ENCODE data around the gene CEP131. TPM values are rescaled to one million over a fixed set of nuclear protein-coding genes. Genes with fewer than 3 reads are reported as not detected.
A peak's percentile ranks its signal among the peaks of the same experiment; 100 is the strongest.

The CEP131 gene
- total RNA-seq, 1 donor from 2014 or later = 16.3 TPM

DNA sequence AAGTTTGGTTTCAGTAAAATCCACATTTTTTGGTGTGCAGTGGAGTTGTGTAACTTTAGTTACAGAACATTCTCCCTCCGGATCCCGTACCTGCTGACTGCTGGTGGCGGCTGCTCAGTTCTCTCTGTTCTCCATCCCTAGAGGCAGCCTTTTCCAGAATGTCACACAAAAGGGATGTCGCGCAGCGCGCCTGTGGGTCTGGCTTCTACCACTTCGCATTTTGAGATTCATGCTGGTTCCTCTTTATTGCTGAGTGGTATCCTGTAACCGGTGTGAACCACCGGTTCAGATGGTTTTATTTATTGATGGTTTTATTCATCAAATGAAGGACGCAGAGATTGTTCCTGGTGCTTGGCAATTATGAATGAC lies 981 bp upstream of the CEP131 start:
- DNase-seq (ENCODE audit: low read depth, low spot score) = no peak

- DNase-seq (ENCODE audit: low read depth, low spot score) = no peak
Measured at GRCh38 chr17:81222620-81222905, 202 bp downstream of the CEP131 start.

DNA sequence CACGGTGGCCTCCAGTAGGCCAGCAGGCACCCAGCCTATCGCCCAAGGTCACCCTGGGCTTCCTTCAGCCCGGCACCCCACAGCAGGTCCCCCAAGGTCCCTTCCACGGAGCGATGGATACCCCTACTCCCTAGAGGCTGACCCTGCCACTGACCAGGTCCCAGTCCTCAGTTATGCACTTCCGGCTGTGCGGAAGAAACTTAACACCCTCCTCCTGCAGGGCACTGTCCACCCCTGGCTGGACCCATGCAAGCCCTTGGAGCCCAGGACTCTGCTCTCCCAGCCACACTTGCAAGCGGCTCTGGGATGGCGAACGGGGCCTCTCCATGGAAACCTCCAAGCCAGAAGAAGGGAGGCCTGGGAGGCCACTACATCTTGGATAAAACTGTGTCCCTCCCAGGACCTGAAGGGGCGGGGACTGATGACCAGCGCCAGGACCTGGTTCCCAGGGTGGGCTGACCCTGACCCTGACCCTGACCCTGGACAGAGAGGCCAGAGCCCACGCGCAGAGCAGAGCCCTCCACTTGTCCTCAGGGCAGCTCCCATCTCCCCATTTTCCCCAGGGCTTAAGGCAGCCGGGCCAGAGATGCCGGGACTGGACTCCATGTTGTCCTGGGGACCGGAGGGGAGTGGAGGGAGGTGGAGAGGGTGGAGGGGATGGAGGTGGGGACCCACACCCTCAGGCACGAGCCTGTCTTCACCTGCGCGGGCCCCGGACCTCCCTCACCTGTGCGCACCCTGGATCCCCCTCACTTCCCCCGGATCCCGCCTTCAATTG lies 734 bp downstream of the CEP131 start:
- no peak for DNase-seq (ENCODE audit: low read depth, low spot score)

DNA sequence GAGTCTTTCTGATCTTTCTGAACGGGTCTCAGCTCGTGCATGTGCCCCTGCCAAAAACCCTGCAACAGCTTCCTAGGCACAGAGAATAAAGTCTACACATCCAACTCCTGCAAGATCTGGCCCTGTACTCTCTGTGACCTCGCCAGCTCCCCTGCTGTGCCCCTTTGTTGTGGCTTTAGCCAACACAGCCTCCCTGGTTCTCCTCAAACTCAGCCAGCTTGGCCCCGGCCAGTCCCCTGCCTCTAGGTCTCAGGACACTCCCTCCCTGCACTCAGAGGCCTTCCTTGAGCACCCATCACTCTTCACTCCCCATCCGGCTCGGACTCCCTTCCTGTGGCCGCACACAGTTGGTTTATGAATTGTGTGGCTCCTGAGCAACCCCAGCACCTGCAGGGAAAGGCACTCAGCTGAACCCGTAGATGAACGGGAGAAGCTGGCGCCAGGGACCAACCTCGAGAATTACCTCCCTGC lies 1.4 kb downstream of the CEP131 start:
- no peak for DNase-seq (ENCODE audit: low read depth, low spot score)

GRCh38 chr17:81219476-81220180 lies 3.1 kb downstream of the CEP131 start:
- no peak for DNase-seq (ENCODE audit: low read depth, low spot score)

DNA sequence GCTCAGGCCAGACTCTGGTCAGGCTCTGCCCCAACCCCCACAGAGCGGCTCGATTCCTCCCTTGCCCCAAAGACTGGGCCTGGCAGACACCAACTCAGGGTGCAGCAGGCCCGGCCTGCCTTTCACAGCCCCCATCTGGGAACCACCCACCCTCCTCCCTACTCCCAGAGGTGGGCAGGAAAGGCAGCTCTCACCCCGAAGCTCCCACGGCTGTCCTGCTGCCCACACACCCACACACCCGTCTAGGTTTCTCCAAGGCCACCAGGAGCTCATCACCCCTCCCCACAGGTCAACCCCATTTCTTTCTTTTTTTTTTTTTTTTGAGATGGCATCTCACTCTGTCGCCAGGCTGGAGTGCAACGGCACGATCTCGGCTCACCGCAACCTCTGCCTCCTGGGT lies 3.8 kb downstream of the CEP131 start:
- no peak for DNase-seq (ENCODE audit: low read depth, low spot score)

GRCh38 chr17:81218459-81218858 lies 4.3 kb downstream of the CEP131 start:
- no peak for DNase-seq (ENCODE audit: low read depth, low spot score)

DNA sequence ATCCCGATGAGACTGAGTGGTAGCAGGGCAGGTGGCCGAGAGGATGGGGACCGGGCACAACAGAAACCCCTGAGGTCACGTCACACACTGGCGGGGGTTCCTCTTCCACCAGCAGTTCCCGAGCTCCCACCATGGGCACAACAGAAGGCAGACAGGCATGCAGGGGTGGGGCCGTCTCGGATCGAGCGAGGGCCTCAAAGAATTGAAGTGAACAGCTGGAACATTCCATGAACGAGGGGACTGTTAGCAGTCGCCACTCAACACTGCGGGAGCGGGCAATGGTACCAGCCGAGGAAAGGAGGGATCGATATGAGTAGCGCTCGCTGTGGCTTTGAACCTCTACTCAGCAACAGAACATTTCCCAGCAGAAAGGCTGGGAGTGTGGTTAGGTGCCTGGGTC lies 5.3 kb downstream of the CEP131 start:
- DNase-seq (ENCODE audit: low read depth, low spot score) = no peak

DNA sequence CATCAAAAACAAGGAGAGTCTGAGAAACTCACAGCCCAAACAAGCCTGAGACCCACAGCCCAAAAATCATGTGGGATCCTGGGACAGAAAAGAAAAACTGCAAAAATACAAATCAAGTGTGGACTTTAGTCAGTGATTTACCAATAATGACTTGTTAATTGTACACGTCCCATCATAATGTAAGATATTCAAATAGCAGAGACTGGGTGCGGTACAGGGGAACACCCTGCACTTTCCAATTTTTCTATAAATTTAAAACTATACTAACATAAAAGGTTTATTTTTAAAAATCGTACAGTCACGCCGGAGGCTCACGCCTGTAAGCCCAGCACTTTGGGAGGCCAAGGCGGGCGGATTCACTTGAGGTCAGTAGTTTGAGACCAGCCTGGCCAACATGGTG lies 8.8 kb downstream of the CEP131 start:
- no peak for DNase-seq (ENCODE audit: low read depth, low spot score)

DNA sequence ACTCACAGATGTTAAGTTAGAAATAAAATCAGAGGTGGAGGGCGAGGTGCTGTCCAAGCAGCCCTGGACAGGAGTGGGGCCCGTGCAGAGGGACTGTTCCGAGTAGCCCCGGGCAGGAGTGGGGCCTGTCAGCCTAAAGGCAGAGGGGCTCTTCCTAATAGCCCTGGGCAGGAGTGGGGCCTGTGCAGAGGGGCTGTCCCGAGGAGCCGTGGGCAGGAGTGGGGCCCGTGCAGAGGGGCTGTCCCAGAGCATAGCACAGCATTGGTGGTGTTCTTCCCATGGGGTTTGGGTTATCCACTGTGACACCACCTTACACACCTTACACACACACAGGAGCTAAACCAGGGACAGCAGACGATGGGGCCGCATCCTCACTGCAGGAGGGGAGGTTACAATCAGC lies 10.4 kb downstream of the CEP131 start:
- no peak for DNase-seq (ENCODE audit: low read depth, low spot score)

DNA sequence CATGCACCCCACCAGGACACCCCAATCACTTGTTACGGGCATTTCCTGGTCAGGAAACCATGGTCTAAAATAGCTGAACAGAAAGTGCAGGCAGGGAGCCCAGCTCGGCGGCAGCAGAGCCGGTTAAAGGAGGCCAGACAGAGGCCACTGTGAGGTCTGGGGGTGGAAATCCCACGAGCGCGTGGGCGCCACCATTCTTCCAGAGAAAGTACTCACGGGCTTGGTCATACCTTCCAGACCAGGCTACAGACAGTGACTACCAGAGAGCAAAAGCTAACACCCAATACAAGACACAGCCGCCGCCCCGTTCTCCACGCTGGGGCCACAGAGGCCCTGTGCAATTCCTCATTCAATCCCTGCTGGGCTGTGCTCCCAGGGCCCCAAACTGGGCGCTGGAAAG lies 11.9 kb downstream of the CEP131 start:
- DNase-seq (ENCODE audit: low read depth, low spot score) = no peak

- no peak for DNase-seq (ENCODE audit: low read depth, low spot score)
Measured at GRCh38 chr17:81210466-81210865, 12.3 kb downstream of the CEP131 start.

GRCh38 chr17:81209141-81209540 lies 13.6 kb downstream of the CEP131 start:
- DNase-seq (ENCODE audit: low read depth, low spot score) = no peak

DNA sequence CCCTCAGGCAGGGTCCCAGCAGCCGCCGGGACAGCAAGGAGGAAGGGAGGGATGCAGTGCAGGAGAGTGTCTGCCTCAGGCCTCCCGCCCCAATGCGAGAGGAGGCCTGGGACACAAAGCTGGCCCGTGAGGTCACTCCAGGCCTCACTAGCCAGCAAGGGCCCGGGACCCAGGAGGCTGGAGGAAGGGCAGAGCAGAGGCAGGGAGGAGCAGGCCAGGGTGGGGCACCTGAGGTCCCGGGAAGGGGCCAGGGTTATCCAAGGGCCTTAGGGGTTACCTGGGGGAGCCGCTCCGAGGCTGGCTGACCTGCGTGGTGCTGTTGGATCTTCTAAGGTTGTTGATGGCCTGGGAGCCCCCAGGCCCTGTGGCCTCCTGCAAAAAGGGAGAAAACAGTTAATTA lies 14.1 kb downstream of the CEP131 start:
- DNase-seq (ENCODE audit: low read depth, low spot score) = no peak

DNA sequence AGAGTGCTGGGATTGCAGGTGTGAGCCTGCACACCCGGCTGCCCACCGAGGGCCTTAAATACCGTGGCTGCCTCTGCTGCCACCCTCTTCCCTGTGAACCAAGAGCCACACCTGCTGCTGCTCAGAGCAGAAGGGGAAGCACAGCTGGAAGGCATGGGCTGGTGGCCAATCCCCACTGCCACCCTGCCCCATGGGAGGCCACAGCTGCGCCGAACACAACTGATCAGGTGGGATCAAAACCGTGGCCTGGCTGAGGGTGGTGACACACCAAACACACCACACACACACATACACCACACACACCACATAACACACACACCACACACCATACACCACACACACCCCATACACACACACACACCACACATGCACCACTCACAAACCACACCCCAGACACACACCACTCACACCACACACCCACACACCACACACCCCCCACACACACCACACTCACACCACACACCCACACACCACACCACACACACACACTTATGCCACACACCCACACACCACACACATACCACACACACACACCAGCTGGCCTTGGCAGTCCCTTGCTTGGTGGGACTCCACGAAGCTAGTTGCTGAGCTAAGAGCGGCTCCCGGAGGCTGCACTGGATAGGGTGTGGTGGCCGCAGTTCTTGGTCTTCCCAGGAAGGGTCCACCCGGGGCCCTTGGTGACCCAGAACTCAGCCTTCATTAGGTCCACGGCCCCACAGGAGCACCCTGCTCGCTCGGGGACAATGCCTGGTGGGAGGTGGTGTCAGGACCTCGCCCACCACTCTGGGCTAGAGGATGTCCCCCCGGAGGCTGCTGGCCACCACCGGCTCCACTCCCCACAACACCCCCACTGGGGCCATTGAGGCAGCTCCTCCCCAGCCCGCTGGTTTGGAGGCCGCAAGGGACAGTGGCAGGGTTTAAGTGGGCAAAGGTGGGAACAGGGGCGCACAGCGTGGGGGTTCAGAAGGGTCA lies 14.9 kb downstream of the CEP131 start:
- DNase-seq (ENCODE audit: low read depth, low spot score) = no peak

DNA sequence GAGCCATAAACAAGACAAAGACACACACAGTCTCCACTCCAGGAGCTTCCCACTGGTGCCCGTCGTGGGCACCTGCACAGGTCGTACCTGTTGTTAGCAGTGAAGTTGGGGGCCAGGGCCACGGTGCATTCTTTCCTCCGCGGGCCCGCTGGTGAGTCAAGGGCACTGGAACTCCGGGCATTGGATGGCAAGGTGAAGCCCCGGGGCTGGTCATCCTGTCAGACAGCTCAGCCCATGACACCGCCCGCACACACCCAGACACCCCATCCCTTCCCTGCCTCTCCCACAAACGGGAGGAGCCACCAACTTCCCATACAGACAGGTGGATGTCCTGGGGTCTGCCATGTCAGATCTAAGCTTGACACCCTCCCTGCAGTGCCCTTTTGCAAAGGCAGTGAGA lies 16.1 kb downstream of the CEP131 start:
- DNase-seq (ENCODE audit: low read depth, low spot score) = no peak

GRCh38 chr17:81206166-81206565 lies 16.6 kb downstream of the CEP131 start:
- DNase-seq (ENCODE audit: low read depth, low spot score) = no peak

DNA sequence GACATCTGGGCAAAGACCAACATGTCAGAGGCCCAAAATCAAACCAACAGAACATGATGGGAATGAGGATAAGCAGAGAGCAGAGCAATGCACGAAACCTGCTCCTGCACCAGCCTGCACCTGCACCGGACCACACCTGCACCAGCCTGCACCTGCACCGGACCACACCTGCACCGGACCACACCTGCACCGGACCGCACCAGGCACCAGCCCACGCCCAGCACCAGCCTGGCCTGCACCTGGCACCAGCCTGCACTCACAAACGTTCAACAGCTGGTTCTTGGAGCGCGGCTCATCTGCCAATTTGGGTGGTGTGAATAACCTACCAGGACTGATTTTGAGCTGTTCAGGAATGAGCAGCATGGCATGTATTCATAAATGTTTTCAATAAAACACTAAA lies 18.2 kb downstream of the CEP131 start:
- DNase-seq (ENCODE audit: low read depth, low spot score) = no peak

GRCh38 chr17:81203136-81203535 lies 19.6 kb downstream of the CEP131 start:
- DNase-seq (ENCODE audit: low read depth, low spot score) = no peak

GRCh38 chr17:81202318-81202717 lies 20.4 kb downstream of the CEP131 start:
- DNase-seq (ENCODE audit: low read depth, low spot score) = no peak

DNA sequence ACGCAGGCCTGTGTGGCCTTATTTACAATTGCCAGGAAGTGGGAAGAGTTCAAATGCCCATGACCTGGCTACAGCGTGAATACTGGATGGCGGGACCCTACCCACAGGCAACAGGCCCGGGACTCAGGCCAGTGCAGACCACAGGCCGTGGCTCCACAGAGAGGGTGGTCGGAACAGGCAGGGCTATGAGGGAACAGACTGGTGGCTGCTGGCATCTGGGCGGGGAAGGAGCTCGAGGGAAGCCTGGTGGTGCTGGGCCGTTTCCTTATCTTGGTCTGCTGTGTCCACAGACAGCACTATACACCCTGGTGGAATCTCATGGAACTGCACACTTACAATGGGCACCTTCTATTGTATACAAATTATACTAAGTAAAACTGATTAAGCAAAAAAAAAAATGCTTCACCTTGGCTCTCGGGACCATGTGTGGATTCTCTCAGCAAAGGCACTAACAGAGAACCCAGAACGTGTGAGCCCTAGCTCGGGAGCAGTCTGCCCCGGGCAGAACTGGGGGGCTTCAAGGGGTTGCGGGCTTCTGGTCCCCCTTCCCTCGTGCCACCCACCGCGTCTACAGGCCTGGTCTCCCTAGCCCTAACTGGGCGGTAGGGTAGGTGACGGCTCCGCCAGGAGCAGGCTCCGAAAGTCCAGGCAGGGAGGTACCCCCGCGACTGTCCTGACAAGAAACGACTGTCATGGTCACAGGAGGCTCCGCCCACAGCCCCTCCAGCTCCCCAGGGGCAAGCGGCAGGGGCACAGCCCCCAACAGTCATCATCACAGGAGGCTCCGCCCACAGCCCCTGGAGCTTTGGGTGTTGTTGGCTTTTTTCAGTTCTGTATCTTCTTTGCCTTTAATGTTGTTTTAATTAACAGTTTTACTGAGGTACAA lies 21.8 kb downstream of the CEP131 start:
- DNase-seq (ENCODE audit: low read depth, low spot score) = peak; percentile 49
